HFF-Myc (cell line): ENCODE data around the gene AKAP6.
"Not testable (repeated sequence)": the region's sequence is repeated elsewhere in the genome, so short reads cannot be mapped to it uniquely, and the experiment has no call there.

Source experiments
- DNase-seq: peaks from one replicate; pipeline ENCODE4 v3.0.0-alpha.2; 2011; ENCODE audit warnings: low read depth; ENCODE audit errors: extremely low read depth
- H3K4me3 ChIP-seq: replicated peaks from 2 replicates; pipeline ENCODE4 v1.5.1; 2011; ENCODE audit warnings: low read depth, mild to moderate bottlenecking, control low read depth, low read length
- CTCF ChIP-seq: IDR thresholded peaks from 2 replicates; pipeline ENCODE4 v1.5.1; 2012; ENCODE audit warnings: mild to moderate bottlenecking, low read depth, low read length, control low read depth; ENCODE audit errors: missing control alignments

AKAP6 gene

DNA sequence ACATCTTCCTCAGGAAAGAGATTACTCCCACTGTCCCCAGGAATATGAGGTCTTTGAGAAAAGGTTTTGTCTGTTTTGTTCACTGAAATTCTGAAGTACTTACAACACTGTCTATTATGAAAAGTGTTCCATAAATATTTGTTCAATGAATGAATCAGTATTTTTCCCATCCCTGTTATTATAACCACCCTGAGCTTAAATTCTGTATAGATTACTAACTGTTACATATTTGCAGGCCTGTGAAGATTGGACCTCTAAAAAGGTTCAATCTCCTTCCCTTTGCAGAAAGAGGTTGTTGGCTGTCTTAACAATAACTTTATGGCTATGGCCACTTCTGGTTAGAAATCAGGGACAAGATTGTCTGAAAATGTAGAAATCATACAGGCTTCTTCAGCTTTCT, 435.0 kb downstream of the AKAP6 start:
- no peak overlapping the region for H3K4me3 ChIP-seq
- DNase-seq: no peak
- TF ChIP-seq CTCF: no peak

GRCh38 chr14:32770422-32770821, 441.3 kb downstream of the AKAP6 start:
- TF ChIP-seq CTCF: no peak
- no peak for DNase-seq
- H3K4me3 ChIP-seq: no peak overlapping the region

DNA sequence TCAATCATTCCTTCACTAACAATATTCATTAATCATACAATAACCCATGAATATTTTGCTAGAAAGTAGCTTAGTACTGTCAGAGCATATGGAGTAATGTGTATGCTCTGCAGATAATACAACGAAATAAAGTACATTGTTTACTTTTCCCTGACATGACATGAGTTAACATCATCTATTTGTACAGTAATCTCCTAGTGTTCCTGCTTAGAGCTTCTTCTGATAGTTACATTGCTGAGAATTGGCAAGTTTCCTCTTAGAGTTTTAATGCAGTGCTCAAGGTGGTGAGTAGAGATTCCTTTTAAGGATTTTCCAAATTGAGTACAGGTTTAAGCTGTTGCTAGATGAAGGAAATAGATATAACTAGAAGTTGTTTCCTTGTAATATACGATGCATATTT, 445.1 kb downstream of the AKAP6 start:
- no peak for DNase-seq
- no peak overlapping the region for H3K4me3 ChIP-seq
- no peak for TF ChIP-seq CTCF

DNA sequence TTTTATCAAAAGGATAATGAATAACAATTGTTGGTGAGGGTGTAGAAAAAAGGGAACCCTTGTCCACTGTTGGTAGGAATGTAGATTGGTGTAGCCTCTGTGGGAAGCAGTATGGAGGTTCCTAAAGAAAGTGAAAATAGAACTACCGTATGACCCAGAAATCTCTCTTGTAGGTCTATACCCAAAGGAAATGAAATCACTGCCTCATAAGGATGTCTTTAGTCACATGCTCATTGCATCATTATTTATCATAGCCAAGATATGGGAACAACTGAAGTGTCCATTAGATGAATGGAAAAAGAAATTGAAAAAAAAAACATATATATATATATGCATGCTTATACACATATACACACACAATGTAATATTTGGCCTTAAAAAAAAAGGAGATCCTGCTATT, 450.7 kb downstream of the AKAP6 start:
- DNase-seq: no peak
- no peak for TF ChIP-seq CTCF

DNA sequence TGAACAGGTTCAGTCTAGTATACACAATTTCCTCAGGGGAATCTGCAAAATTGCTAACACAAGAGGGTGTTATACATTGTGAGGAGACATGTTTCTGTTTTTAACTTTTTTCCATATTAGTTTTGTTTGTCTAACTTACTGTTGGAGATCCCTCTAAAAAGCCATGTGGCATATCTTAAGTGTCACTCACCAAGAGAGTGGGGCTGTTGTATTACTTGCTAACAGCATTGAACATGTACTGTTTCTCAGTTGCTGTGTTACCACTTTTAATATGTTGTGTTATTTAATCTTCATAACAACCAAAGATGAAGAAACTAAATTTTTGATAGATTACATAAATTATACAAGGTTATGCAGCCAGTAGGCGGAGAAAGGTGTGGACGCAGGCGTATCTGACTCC, 455.3 kb downstream of the AKAP6 start:
- DNase-seq: no peak
- no peak overlapping the region for H3K4me3 ChIP-seq
- TF ChIP-seq CTCF: no peak

More for the DNA sequence above, 450.7 kb downstream of the AKAP6 start:
- H3K4me3 ChIP-seq: no peak overlapping the region

- DNase-seq: no peak
- H3K4me3 ChIP-seq: no peak overlapping the region
- TF ChIP-seq CTCF: no peak
These were observed 456.5 kb downstream of the AKAP6 start for GRCh38 chr14:32785585-32785984.

DNA sequence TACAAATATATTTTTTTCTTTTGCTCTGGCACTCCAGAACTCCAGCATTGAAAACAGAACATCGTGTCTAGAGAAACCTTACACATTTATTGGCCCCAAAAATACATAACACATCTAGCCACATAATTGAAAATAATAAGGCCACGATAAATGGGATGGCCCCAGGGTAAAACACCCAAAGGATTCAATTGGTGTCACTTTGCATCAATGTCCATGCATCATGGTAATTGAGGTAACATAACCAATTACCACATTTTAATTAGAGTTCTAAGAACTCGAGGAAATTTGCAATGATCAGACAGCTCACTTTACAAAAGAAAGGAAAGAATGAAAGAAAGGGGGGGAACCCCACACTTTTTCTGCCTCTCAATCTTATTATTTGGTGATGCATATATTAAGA, 457.8 kb downstream of the AKAP6 start:
- no peak for TF ChIP-seq CTCF
- no peak overlapping the region for H3K4me3 ChIP-seq
- DNase-seq: no peak

DNA sequence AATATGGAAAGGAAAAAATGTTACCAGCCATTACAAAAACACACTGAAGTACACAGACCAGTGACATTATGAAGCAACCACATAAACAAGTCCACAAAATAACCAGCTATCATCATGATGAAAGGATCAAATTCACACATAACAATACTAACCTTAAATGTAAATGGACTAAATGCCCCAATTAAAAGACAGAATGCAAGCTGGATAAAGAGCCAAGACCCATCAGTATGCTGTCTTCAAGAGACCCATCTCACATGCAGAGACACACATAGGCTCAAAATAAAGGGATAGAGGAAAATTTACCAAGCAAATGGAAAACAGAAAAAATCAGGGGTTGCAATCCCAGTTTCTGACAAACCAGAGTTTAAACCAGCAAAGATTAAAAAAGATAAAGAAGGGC, 463.9 kb downstream of the AKAP6 start:
- H3K4me3 ChIP-seq, DNase-seq: not testable (repeated sequence)
